ENCODE results near the gene TEK. TPM values are rescaled to one million over a fixed set of nuclear protein-coding genes. Genes with fewer than 3 reads are reported as not detected.

The TEK gene
- polyA plus RNA-seq, 1 donor (not counting 4 experiments of a cell fraction or from before 2014, with no cell fraction given), result 0.03 TPM

DNA sequence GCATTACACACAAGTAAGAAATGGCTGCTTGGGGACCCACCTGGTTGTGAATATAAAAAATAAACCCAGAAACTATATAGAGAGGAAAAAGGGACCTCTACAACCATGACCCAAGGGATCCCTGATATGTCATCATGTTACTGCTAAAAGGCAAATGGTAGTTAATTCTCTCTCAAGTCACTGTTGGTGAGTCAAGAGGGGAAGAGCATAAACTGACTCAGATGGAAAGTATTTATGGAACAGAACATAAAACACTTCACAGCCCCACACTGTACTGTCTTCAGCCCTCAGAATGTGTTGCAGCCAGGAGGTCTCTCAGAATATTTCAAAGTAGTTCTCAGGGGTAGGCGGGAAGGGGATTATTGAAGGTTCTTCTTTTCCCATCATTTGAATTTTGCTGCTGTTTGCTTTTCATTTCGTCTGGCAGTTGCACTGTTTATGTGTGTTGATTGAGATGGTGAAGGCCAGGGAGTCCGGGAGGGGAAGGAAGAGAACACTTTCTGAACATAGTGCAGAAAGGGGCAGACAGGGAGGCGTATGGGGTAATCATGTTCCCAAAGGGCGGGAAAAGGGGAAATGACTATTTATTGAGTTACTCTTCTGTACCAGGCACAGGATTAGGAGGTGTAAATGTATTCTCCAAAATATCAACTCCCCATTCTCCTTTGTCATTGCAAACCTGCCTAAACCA lies 85.5 kb downstream of the TEK start:
- peak overlapping the region; percentile 59 for H3K27ac ChIP-seq (ENCODE audit: control insufficient read depth, insufficient read depth, low read length)
- DNase-seq (ENCODE audit: low read depth, low spot score) (no peak), FAIRE-seq (peak; percentile 91)
- no peak overlapping the region for H2AFZ ChIP-seq (ENCODE audit: control insufficient read depth, low read length)
- no peaks in the 10 kb centered on the region for H3K36me3 ChIP-seq (ENCODE audit: control insufficient read depth in 2 of 2, extremely low read depth in 1 of 2, insufficient read depth in 2 of 2, low read length in 2 of 2)
- H3K9ac ChIP-seq (ENCODE audit: control insufficient read depth, extremely low read depth, insufficient read depth, low read length), result no peak overlapping the region
- no peaks in the 10 kb centered on the region for H4K20me1 ChIP-seq (ENCODE audit: control insufficient read depth, extremely low read depth, insufficient read depth, low read length)
- peak overlapping the region; percentile 59 for H3K4me2 ChIP-seq (ENCODE audit: control insufficient read depth, extremely low read depth, insufficient read depth, low read depth, low read length)
- dilution Hi-C loops (cut with MboI; ENCODE audit: extremely low pct_ligation_motif_present, low sequenced_read_pairs), result no loop called here
- no peaks in the 10 kb centered on the region for H3K27me3 ChIP-seq (ENCODE audit: control insufficient read depth, extremely low read depth, insufficient read depth, low read length)
- no peaks in the 10 kb centered on the region for H3K9me3 ChIP-seq (ENCODE audit: control insufficient read depth, low read depth, low read length)
- no peaks in the 10 kb centered on the region for H3K79me2 ChIP-seq (ENCODE audit: control insufficient read depth, insufficient read depth, low read length)
- peaks cover 33% of the 10 kb centered on the region for H3K4me1 ChIP-seq (ENCODE audit: control insufficient read depth, extremely low read depth, insufficient read depth, low read length)
- H3K4me3 ChIP-seq (ENCODE audit: control insufficient read depth in 2 of 3, extremely low read depth in 1 of 3, insufficient read depth in 2 of 3, low read depth in 1 of 3, low read length in 3 of 3), result peak overlapping the region in 1 of 3 experiments; percentile 20
- TF ChIP-seq, protein P1, sequence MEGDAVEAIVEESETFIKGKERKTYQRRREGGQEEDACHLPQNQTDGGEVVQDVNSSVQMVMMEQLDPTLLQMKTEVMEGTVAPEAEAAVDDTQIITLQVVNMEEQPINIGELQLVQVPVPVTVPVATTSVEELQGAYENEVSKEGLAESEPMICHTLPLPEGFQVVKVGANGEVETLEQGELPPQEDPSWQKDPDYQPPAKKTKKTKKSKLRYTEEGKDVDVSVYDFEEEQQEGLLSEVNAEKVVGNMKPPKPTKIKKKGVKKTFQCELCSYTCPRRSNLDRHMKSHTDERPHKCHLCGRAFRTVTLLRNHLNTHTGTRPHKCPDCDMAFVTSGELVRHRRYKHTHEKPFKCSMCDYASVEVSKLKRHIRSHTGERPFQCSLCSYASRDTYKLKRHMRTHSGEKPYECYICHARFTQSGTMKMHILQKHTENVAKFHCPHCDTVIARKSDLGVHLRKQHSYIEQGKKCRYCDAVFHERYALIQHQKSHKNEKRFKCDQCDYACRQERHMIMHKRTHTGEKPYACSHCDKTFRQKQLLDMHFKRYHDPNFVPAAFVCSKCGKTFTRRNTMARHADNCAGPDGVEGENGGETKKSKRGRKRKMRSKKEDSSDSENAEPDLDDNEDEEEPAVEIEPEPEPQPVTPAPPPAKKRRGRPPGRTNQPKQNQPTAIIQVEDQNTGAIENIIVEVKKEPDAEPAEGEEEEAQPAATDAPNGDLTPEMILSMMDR (optimal IDR thresholded peaks at IDR 0.05 in 1 of 3, IDR thresholded peaks at IDR 0.05 in 1 of 3, conservative IDR thresholded peaks at IDR 0.05 in 1 of 3; ENCODE audit: extremely low read depth in 1 of 3, insufficient read depth in 2 of 3, low read length in 3 of 3), result no peak
- H3K9me1 ChIP-seq (ENCODE audit: control insufficient read depth, extremely low read depth, insufficient read depth, low read length), result no peaks in the 10 kb centered on the region

DNA sequence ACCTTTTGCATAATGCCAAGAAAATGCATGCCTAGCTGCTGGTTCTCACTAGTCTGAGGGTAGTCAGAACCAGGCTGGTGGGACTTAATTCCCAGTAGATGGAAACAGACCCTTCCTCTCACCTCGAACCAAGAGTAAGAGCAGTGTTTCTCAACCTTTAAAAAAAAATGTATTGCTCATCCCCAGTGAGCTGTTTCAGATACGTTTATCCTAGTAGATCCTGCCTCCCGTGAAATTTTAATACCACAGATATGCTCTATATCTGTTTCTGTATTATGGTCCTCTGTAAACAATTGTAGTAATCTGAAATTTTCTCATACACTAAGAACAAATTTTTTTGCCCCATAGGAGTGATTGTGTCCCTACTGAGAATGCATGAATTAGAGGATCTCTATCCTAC lies 86.2 kb downstream of the TEK start:
- DNase-seq (ENCODE audit: low read depth, low spot score), result no peak
- Histone ChIP-seq H3K4me1 (ENCODE audit: control insufficient read depth, extremely low read depth, insufficient read depth, low read length) (peaks cover 33% of the 10 kb centered on the region), H3K27ac (ENCODE audit: control insufficient read depth, insufficient read depth, low read length) (peak overlapping the region; percentile 59), H3K79me2 (ENCODE audit: control insufficient read depth, insufficient read depth, low read length) (no peaks in the 10 kb centered on the region), H4K20me1 (ENCODE audit: control insufficient read depth, extremely low read depth, insufficient read depth, low read length) (no peaks in the 10 kb centered on the region), H3K9ac (ENCODE audit: control insufficient read depth, extremely low read depth, insufficient read depth, low read length) (no peak overlapping the region), H3K9me3 (ENCODE audit: control insufficient read depth, low read depth, low read length) (no peaks in the 10 kb centered on the region), H3K9me1 (ENCODE audit: control insufficient read depth, extremely low read depth, insufficient read depth, low read length) (no peaks in the 10 kb centered on the region), H3K4me3 (ENCODE audit: control insufficient read depth in 2 of 3, extremely low read depth in 1 of 3, insufficient read depth in 2 of 3, low read depth in 1 of 3, low read length in 3 of 3) (no peak overlapping the region), H2AFZ (ENCODE audit: control insufficient read depth, low read length) (no peak overlapping the region), H3K4me2 (ENCODE audit: control insufficient read depth, extremely low read depth, insufficient read depth, low read depth, low read length) (peak overlapping the region; percentile 59), H3K27me3 (ENCODE audit: control insufficient read depth, extremely low read depth, insufficient read depth, low read length) (no peaks in the 10 kb centered on the region), H3K36me3 (ENCODE audit: control insufficient read depth in 2 of 2, extremely low read depth in 1 of 2, insufficient read depth in 2 of 2, low read length in 2 of 2) (no peaks in the 10 kb centered on the region)
- TF ChIP-seq, protein P1 (optimal IDR thresholded peaks at IDR 0.05 in 1 of 3, IDR thresholded peaks at IDR 0.05 in 1 of 3, conservative IDR thresholded peaks at IDR 0.05 in 1 of 3; ENCODE audit: extremely low read depth in 1 of 3, insufficient read depth in 2 of 3, low read length in 3 of 3), result no peak
- TF ChIP-seq EZH2 (IDR thresholded peaks at IDR 0.05; ENCODE audit: low read length), result no peak
- FAIRE-seq, result no peak
- dilution Hi-C loops (cut with MboI; ENCODE audit: extremely low pct_ligation_motif_present, low sequenced_read_pairs), result no loop called here
